OCI-LY3 (cell line): Measurements from ENCODE around the gene SHFL.

Experiments used
- EZH2phosphoT487 ChIP-seq: fragments of 200-600 bp; shearing (Covaris generic); IDR thresholded peaks from 2 replicates; pipeline ENCODE4 v1.6.1; 2018; ENCODE audit warnings: antibody characterized with exemption, mixed run types, low read depth
- TF ChIP-seq, protein P1 (sequence below): fragments of 200-600, 300-600 bp; sonication (generic); IDR thresholded peaks from 2 replicates; pipeline ENCODE4 v1.5.1; 2014; ENCODE audit warnings: antibody characterized with exemption, low read length, low read depth

DNA sequence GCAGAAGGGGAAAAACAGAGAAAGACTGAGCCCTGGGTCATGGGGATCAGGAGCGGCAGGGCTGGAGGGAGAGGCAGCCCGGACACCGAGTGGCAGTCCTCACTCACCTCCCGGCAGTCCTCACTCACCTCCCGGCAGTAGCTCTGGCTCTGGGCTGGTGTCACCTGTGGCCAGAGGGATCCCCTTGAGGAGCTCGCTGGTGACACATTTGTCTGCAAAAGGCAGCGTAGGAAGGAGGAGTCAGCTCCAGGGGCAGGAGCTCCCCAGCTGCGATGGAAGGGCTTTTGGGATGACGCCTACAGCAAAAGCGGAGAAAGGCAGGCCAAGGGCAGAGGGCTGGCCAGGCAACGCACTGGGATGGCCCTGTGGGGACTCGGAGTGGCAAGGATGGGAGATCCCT, 32.8 kb downstream of the SHFL start:
- TF ChIP-seq, protein P1, sequence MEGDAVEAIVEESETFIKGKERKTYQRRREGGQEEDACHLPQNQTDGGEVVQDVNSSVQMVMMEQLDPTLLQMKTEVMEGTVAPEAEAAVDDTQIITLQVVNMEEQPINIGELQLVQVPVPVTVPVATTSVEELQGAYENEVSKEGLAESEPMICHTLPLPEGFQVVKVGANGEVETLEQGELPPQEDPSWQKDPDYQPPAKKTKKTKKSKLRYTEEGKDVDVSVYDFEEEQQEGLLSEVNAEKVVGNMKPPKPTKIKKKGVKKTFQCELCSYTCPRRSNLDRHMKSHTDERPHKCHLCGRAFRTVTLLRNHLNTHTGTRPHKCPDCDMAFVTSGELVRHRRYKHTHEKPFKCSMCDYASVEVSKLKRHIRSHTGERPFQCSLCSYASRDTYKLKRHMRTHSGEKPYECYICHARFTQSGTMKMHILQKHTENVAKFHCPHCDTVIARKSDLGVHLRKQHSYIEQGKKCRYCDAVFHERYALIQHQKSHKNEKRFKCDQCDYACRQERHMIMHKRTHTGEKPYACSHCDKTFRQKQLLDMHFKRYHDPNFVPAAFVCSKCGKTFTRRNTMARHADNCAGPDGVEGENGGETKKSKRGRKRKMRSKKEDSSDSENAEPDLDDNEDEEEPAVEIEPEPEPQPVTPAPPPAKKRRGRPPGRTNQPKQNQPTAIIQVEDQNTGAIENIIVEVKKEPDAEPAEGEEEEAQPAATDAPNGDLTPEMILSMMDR: no peak
- no peak for TF ChIP-seq EZH2phosphoT487
